Right lobe of liver (tissue), 4 donors: ENCODE results near the gene SERF1B.
"Not testable (repeated sequence)": the region's sequence is repeated elsewhere in the genome, so short reads cannot be mapped to it uniquely, and the experiment has no call there.

Source experiments
- POLR2A ChIP-seq: fragments of 450-650 bp; IDR thresholded peaks from one replicate; pipeline ENCODE4 v1.6.1; 2017; ENCODE audit warnings: antibody characterized with exemption, mild to moderate bottlenecking
- TF ChIP-seq, protein P1 (sequence below), 4 donors: fragments of 200-600 bp in 3 of 4; fragments of 450-650 bp in 1 of 4; IDR thresholded peaks; one replicate each; pipeline versions ENCODE4 v1.5.1 to v1.8.0; 2016 to 2022; ENCODE audit warnings: antibody characterized with exemption in 4 of 4, mild to moderate bottlenecking in 2 of 4
- donor health status: DM: no; HTN: no; CAD: no.
- donor health status: DM: no; HTN: no; CAD: no.
- donor health status: DM: no; HTN: yes; CAD: no.

GRCh38 chr5:70091776-70092175 is 66.7 kb downstream of the SERF1B start:
- TF ChIP-seq, protein P1, sequence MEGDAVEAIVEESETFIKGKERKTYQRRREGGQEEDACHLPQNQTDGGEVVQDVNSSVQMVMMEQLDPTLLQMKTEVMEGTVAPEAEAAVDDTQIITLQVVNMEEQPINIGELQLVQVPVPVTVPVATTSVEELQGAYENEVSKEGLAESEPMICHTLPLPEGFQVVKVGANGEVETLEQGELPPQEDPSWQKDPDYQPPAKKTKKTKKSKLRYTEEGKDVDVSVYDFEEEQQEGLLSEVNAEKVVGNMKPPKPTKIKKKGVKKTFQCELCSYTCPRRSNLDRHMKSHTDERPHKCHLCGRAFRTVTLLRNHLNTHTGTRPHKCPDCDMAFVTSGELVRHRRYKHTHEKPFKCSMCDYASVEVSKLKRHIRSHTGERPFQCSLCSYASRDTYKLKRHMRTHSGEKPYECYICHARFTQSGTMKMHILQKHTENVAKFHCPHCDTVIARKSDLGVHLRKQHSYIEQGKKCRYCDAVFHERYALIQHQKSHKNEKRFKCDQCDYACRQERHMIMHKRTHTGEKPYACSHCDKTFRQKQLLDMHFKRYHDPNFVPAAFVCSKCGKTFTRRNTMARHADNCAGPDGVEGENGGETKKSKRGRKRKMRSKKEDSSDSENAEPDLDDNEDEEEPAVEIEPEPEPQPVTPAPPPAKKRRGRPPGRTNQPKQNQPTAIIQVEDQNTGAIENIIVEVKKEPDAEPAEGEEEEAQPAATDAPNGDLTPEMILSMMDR (IDR thresholded peaks at IDR 0.05): not testable (repeated sequence)
- not testable (repeated sequence) for TF ChIP-seq POLR2A
